Mucosa of descending colon (tissue), 3 donors: Measurements from ENCODE around the gene ZNF212. TPM values are rescaled to one million over a fixed set of nuclear protein-coding genes. Genes with fewer than 3 reads are reported as not detected.

Source experiments
- ATAC-seq: fragments of 200-7000 bp; cut with Tn5 transposase; one replicate; pipeline ENCODE4 v1.9.1; 2020; ENCODE audit warnings: mild to moderate bottlenecking, moderate library complexity
- DNase-seq, 3 donors: peaks; one replicate each; pipeline ENCODE4 v3.0.0-alpha.2; 2020
- H3K36me3 ChIP-seq: fragments of 200-600 bp; one replicate; pipeline ENCODE4 v1.8.0; 2021; ENCODE audit warnings: low read depth, mild to moderate bottlenecking
- H3K4me1 ChIP-seq: fragments of 200-600 bp; one replicate; pipeline ENCODE4 v1.8.0; 2021; ENCODE audit warnings: low read depth, mild to moderate bottlenecking
- H3K4me3 ChIP-seq: fragments of 200-600 bp; one replicate; pipeline ENCODE4 v1.8.0; 2021; ENCODE audit warnings: mild to moderate bottlenecking
- H3K9me3 ChIP-seq: fragments of 200-600 bp; one replicate; pipeline ENCODE4 v1.8.0; 2021; ENCODE audit warnings: mild to moderate bottlenecking
- CTCF ChIP-seq: fragments of 200-600 bp; IDR thresholded peaks from one replicate; pipeline ENCODE4 v1.8.0; 2022; ENCODE audit warnings: antibody characterized with exemption, mild to moderate bottlenecking
- intact Hi-C, 2 donors: fragments of 100-400 bp; cut with DNase I in 1 of 2; cut with micrococcal nuclease in 1 of 2; formaldehyde crosslinking; loops; one replicate each; pipeline versions ENCODE4 v1.11.0 to v1.11.1; 2022; cut with DNase I, micrococcal nuclease
- long read RNA-seq, 2 donors: library from polyadenylated mRNA; unstranded; transcript quantifications; one replicate each; pipeline ENCODE4 v2.0.0, GENCODE V29; 2019 to 2021
- total RNA-seq, 3 donors: library from RNA; stranded (reverse); fragmentation: NEBNext Ultra II Directional in 2 of 3; extraction: Animal tissue kit (Norgen Biotek cat#: 25700) in 2 of 3; gene quantifications; one replicate each; pipeline versions ENCODE4 v1.2.1 to v1.2.4, GENCODE V29; 2021 to 2023
- donor health status: DM: no; HTN: no; CAD: no; lungs with moderate emphysema.
- donor health status: DM: no; HTN: no; CAD: no.
- donor health status: DM: no; HTN: yes; CAD: no.

Gene ZNF212
- total RNA-seq = 10 to 100 TPM in 2 of 3 donors, 1 to 10 TPM in 1; 9.7 to 12.8 (median 11.9) TPM
- long read RNA-seq, donor 1, partial matches to known transcripts = 0 of 4 reads
- long read RNA-seq, donor 1, other reads (novel, unspliced or antisense) = 1 of 4 reads
- long read RNA-seq, donor 2, partial matches to known transcripts = 0 of 2 reads
- long read RNA-seq, donor 2, other reads (novel, unspliced or antisense) = 1 of 2 reads

GRCh38 chr7:149239345-149240143, at the start of gene ZNF212:
TSS of gene ZNF212 (plus strand) at chr7:149239651. CDS start at chr7:149239779, 128 bp downstream.
- peak within 1 kb of the TSS; percentile 95 for H3K4me3 ChIP-seq
- ATAC-seq (peak; percentile 100), DNase-seq (peak; percentile 92 to 94 (median 94))
- H3K9me3 ChIP-seq = no peaks in the 10 kb centered on the region
- peak; percentile 90 for TF ChIP-seq CTCF
- H3K4me1 ChIP-seq = peaks cover 10% of the 10 kb centered on the region
- H3K36me3 ChIP-seq = no peaks in the 10 kb centered on the region
- intact Hi-C loops = no loop called here

- ATAC-seq (peak; percentile 79), DNase-seq (peak; percentile 63 to 81 (median 69))
- H3K36me3 ChIP-seq = no peaks in the 10 kb centered on the region
- no peaks in the 10 kb centered on the region for H3K9me3 ChIP-seq
- no peak for TF ChIP-seq CTCF
- H3K4me1 ChIP-seq = peaks cover 22% of the 10 kb centered on the region
- intact Hi-C loops = no loop called here
- no peak overlapping the region for H3K4me3 ChIP-seq
Observed at GRCh38 chr7:149191851-149192250, 47.6 kb upstream of the ZNF212 start.

- Histone ChIP-seq H3K4me1 (peaks cover 26% of the 10 kb centered on the region), H3K4me3 (no peak overlapping the region), H3K36me3 (peaks cover 8% of the 10 kb centered on the region), H3K9me3 (no peaks in the 10 kb centered on the region)
- DNase-seq (no peak), ATAC-seq (no peak)
- intact Hi-C loops = no loop called here
- TF ChIP-seq CTCF = no peak
Observed at GRCh38 chr7:149194799-149195179, 44.7 kb upstream of the ZNF212 start.

GRCh38 chr7:149195180-149196150, 44.0 kb upstream of the ZNF212 start, which contains the start of gene ZNF282:
TSS of gene ZNF282 (plus strand) at chr7:149195546. CDS start at chr7:149195590, 44 bp downstream.
- intact Hi-C loops = no loop called here
- peak; percentile 91 for ATAC-seq

More at GRCh38 chr7:149195180-149196150, 44.0 kb upstream of the ZNF212 start, which contains the start of gene ZNF282:
- Histone ChIP-seq H3K4me1 (peaks cover 26% of the 10 kb centered on the region), H3K36me3 (peaks cover 12% of the 10 kb centered on the region), H3K9me3 (no peaks in the 10 kb centered on the region), H3K4me3 (peak within 1 kb of the TSS; percentile 63)
- TF ChIP-seq CTCF = peak; percentile 63
- DNase-seq = peak; percentile 90 to 91 (median 91)
